Panc1 (cell line): ENCODE results near the gene ARHGEF2. TPM values are rescaled to one million over a fixed set of nuclear protein-coding genes. Genes with fewer than 3 reads are reported as not detected.

Experiments
- ATAC-seq: fragments of 200-7000 bp; cut with Tn5 transposase; 2 replicates; pipeline ENCODE4 v1.9.1; 2020; ENCODE audit warnings: mild to moderate bottlenecking, moderate library complexity
- BruUV-seq: library from RNA; stranded (reverse); fragments of 400-500 nt; replicated peaks from 2 replicates; lab custom pipeline; 2021; lab: Mats Ljungman, UMichigan
- CTCF ChIA-PET: fragments of 300-600 bp; sonication (Branson Sonifier 250); formaldehyde crosslinking; loops from one replicate; lab custom pipeline; 2022; ENCODE audit warnings: antibody characterized with exemption; lab: Charles Lee
- POLR2A ChIA-PET: fragments of 300-600 bp; sonication (Branson Sonifier 250); formaldehyde crosslinking; loops from one replicate; lab custom pipeline; 2022; ENCODE audit warnings: antibody characterized with exemption; lab: Charles Lee
- DNase-seq: peaks from one replicate; pipeline ENCODE4 v3.0.0-alpha.2; 2010; ENCODE audit warnings: low read depth, low spot score
- H3K27ac ChIP-seq: 2 replicates; pipeline ENCODE4 v1.5.1; 2011; ENCODE audit warnings: mild to moderate bottlenecking, low read length, inconsistent platforms
- H3K27me3 ChIP-seq: fragments of 200-500 bp; sonication (Bioruptor generic); 2 replicates; pipeline ENCODE4 v1.6.0; 2014; ENCODE audit warnings: low read length, inconsistent platforms; ENCODE audit not compliant: control insufficient read depth, insufficient read depth
- H3K36me3 ChIP-seq: fragments of 200-500 bp; sonication (Bioruptor generic); 2 replicates; pipeline ENCODE4 v1.5.1; 2014; ENCODE audit warnings: inconsistent platforms, mild to moderate bottlenecking, low read length, moderate library complexity; ENCODE audit not compliant: control insufficient read depth, insufficient read depth
- H3K4me1 ChIP-seq: 2 replicates; pipeline ENCODE4 v1.5.1; 2011; ENCODE audit warnings: inconsistent platforms, mild to moderate bottlenecking, low read length, moderate library complexity; ENCODE audit not compliant: control insufficient read depth, insufficient read depth
- H3K4me3 ChIP-seq, 2 experiments: 2 replicates each; pipeline ENCODE4 v1.5.1; 2011 to 2012; ENCODE audit warnings: low read depth in 2 of 2, low read length in 2 of 2, mild to moderate bottlenecking in 2 of 2, inconsistent platforms in 1 of 2, moderate library complexity in 1 of 2
- H3K9me3 ChIP-seq: fragments of 200-500 bp; sonication (Bioruptor generic); 2 replicates; pipeline ENCODE4 v1.5.1; 2014; ENCODE audit warnings: low read depth, mild to moderate bottlenecking, inconsistent platforms, low read length, moderate library complexity; ENCODE audit not compliant: control insufficient read depth, insufficient read depth
- POLR2AphosphoS5 ChIP-seq: IDR thresholded peaks from 2 replicates; pipeline ENCODE4 v1.6.1; 2012; ENCODE audit warnings: mild to moderate bottlenecking, low read depth, low read length, moderate library complexity
- SIN3A ChIP-seq: IDR thresholded peaks from 2 replicates; pipeline ENCODE4 v1.6.1; 2012; ENCODE audit warnings: low read depth, mild to moderate bottlenecking, low read length, moderate library complexity, borderline replicate concordance; ENCODE audit not compliant: insufficient read depth
- TCF7L2 ChIP-seq: IDR thresholded peaks from 2 replicates; pipeline ENCODE4 v1.6.1; 2011; ENCODE audit warnings: mild to moderate bottlenecking, low read depth, low read length, inconsistent platforms
- in situ Hi-C: cut with HindIII; loops from 2 replicates; pipeline ENCODE4 v1.10.0; 2016; ENCODE audit warnings: low sequenced_read_pairs, low pct_unique_long_range_greater_than_20kb
- intact Hi-C: fragments of 100-400 bp; cut with micrococcal nuclease; formaldehyde crosslinking; loops from one replicate; pipeline ENCODE4 v1.10.0; 2022; ENCODE audit not compliant: unreplicated experiment
- total RNA-seq: library from RNA; stranded (reverse); gene quantifications from one replicate; pipeline ENCODE4 v1.2.1, GENCODE V29; 2021; ENCODE audit not compliant: unreplicated experiment
- TF ChIP-seq, protein P1 (sequence below): fragments of 450-650 bp; IDR thresholded peaks from 2 replicates; pipeline ENCODE4 v1.5.1; 2017; ENCODE audit warnings: mild to moderate bottlenecking
- TF ChIP-seq, protein P2 (sequence below), 2 experiments: IDR thresholded peaks; 2 replicates each; pipeline ENCODE4 v1.6.1; 2011 to 2012; ENCODE audit warnings: low read depth in 2 of 2, control low read depth in 1 of 2, low read length in 1 of 2, mild to moderate bottlenecking in 1 of 2, moderate library complexity in 1 of 2; ENCODE audit not compliant: insufficient read depth in 1 of 2

ARHGEF2 gene
- total RNA-seq, 1 experiment from 2014 or later: 87.0 TPM

- Histone ChIP-seq H3K4me3 (no peak overlapping the region), H3K4me1 (peaks cover 35% of the 10 kb centered on the region), H3K27ac (no peak overlapping the region), H3K27me3 (no peaks in the 10 kb centered on the region), H3K36me3 (peaks cover 9% of the 10 kb centered on the region), H3K9me3 (no peaks in the 10 kb centered on the region)
- CTCF ChIA-PET: no interaction called here
- ATAC-seq: no peak
- no TSS peak for BruUV-seq
- POLR2A ChIA-PET: no interaction called here
- TF ChIP-seq TCF7L2: no peak
- intact Hi-C loops (no loop called here), in situ Hi-C loops (no loop called here)
- DNase-seq: no peak
These were observed 14.2 kb downstream of the ARHGEF2 start for GRCh38 chr1:155964193-155964592.

GRCh38 chr1:155962599-155963211, 15.6 kb downstream of the ARHGEF2 start:
- no TSS peak for BruUV-seq
- H3K27me3 ChIP-seq: no peaks in the 10 kb centered on the region
- intact Hi-C loops: no loop called here

More at GRCh38 chr1:155962599-155963211, 15.6 kb downstream of the ARHGEF2 start:
- ATAC-seq: peak; percentile 23
- no peak for DNase-seq
- Histone ChIP-seq H3K4me3 (no peak overlapping the region), H3K27ac (peak overlapping the region; percentile 62; the same call in 1 of the 2 replicates), H3K36me3 (peaks cover 16% of the 10 kb centered on the region), H3K4me1 (peaks cover 20% of the 10 kb centered on the region), H3K9me3 (no peaks in the 10 kb centered on the region)
- no peak for TF ChIP-seq POLR2AphosphoS5
- TF ChIP-seq, protein P1, sequence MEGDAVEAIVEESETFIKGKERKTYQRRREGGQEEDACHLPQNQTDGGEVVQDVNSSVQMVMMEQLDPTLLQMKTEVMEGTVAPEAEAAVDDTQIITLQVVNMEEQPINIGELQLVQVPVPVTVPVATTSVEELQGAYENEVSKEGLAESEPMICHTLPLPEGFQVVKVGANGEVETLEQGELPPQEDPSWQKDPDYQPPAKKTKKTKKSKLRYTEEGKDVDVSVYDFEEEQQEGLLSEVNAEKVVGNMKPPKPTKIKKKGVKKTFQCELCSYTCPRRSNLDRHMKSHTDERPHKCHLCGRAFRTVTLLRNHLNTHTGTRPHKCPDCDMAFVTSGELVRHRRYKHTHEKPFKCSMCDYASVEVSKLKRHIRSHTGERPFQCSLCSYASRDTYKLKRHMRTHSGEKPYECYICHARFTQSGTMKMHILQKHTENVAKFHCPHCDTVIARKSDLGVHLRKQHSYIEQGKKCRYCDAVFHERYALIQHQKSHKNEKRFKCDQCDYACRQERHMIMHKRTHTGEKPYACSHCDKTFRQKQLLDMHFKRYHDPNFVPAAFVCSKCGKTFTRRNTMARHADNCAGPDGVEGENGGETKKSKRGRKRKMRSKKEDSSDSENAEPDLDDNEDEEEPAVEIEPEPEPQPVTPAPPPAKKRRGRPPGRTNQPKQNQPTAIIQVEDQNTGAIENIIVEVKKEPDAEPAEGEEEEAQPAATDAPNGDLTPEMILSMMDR: no peak
- TF ChIP-seq, protein P2, sequence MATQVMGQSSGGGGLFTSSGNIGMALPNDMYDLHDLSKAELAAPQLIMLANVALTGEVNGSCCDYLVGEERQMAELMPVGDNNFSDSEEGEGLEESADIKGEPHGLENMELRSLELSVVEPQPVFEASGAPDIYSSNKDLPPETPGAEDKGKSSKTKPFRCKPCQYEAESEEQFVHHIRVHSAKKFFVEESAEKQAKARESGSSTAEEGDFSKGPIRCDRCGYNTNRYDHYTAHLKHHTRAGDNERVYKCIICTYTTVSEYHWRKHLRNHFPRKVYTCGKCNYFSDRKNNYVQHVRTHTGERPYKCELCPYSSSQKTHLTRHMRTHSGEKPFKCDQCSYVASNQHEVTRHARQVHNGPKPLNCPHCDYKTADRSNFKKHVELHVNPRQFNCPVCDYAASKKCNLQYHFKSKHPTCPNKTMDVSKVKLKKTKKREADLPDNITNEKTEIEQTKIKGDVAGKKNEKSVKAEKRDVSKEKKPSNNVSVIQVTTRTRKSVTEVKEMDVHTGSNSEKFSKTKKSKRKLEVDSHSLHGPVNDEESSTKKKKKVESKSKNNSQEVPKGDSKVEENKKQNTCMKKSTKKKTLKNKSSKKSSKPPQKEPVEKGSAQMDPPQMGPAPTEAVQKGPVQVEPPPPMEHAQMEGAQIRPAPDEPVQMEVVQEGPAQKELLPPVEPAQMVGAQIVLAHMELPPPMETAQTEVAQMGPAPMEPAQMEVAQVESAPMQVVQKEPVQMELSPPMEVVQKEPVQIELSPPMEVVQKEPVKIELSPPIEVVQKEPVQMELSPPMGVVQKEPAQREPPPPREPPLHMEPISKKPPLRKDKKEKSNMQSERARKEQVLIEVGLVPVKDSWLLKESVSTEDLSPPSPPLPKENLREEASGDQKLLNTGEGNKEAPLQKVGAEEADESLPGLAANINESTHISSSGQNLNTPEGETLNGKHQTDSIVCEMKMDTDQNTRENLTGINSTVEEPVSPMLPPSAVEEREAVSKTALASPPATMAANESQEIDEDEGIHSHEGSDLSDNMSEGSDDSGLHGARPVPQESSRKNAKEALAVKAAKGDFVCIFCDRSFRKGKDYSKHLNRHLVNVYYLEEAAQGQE (IDR thresholded peaks at IDR 0.05; ENCODE audit: insufficient read depth in 1 of 2, low read depth in 2 of 2, low read length in 1 of 2): no peak
- no peak for TF ChIP-seq TCF7L2
- TF ChIP-seq SIN3A: no peak
- in situ Hi-C loops: no loop called here
- ChIA-PET POLR2A (no interaction called here), CTCF (interaction anchor here (0.6 kb wide), 1 partner anchor 45 kb away, joined by 5 read pairs; no protein-coding TSS in a partner anchor)
